ENCODE results near the gene DISC1.

Gene DISC1

DNA sequence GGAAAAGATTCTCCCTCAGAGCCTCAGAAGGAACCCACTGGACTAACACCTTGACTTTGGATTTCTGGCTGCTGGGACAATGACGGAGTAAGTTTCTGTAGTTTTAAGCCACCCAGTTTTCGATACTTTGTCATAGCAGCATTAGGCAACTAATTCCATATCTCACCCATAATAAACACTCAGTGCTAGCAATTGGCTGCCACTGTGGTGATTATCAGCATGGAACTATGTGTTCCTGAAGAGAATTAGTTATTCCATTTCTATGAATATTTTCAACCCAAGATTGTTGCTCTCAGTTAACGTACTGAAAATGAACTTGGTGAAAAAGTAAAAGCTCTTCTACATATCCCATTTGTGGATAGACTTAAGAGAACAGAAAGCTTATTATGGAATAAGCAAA, 299.3 kb downstream of the DISC1 start:
- TF ChIP-seq CTCF (IDR thresholded peaks at IDR 0.05) = no peak

DNA sequence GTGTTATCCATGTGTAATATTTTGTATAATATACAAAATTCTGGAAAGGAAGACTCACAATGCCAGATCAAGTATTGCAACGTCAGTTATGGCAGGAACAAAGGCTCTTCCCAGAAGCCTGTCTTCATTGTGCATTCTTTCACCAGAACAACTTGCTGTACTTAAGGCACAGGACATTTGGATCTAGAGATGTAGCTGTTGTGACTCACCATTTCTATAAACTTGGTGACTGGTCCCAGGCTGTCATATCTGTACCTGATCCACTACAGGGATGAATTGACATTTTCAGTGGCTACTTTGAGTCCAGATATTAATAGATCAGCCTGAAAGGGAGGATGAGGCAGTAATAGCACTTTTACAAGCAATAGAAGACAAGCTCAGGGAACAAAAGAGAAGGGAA, 299.8 kb downstream of the DISC1 start:
- no peak for TF ChIP-seq CTCF (IDR thresholded peaks at IDR 0.05)

- TF ChIP-seq CTCF (IDR thresholded peaks at IDR 0.05) = no peak
Measured at GRCh38 chr1:231926933-231927332, 300.3 kb downstream of the DISC1 start.

- no peak for TF ChIP-seq CTCF (IDR thresholded peaks at IDR 0.05)
Measured at GRCh38 chr1:231927431-231927830, 300.8 kb downstream of the DISC1 start.

DNA sequence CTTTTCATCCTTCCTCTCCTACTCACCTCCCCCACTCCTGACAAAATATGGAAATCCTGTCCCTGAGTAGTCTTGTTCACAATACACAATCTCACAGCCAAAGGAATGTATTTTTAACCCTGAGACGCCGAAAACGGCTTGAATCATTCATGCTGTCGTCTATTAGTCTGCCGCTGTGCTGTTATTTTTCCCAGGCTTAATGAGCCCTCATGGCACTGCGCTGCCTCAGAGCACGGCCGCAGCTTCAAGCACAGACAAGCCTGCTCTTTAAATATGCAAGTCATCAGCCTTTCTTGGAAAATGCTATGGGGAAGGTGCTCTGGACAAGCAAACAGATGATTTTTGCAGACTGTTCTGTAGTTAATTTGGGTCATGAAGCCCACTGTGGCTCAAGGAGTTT, 302.7 kb downstream of the DISC1 start:
- TF ChIP-seq CTCF (IDR thresholded peaks at IDR 0.05) = no peak

DNA sequence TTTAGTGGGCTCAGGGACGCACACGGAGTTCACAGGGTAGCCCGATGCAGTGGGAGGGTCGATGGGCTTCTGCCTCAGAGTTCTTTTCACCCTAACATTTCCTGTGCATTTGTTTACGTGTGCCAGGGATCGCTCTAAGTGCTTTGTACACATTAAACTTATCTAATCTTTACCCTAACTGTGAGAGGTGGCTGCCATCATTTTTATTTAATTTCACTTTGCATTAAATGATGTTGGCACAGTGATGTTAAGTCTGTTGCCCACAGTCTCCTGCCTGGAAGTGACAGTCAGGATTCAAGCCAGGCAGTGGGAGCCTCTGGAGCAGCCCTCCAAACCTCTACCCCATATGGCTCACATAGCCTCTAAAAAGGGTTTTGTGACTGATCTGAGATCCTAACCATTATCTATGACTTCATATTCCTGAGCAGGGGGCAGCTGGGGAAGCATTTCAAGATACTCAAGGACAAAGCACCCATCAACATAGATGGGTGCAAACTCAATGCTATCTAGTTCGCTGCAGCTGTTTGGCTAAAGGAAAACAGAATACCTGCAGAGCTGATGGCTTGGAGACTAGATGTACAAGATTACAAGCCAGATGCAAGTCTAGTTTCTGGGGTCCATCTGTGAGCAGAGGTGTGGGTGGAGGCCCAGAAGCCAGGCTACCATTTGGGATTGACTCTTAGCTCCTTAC, 303.8 kb downstream of the DISC1 start:
- TF ChIP-seq CTCF (IDR thresholded peaks at IDR 0.05) = no peak

DNA sequence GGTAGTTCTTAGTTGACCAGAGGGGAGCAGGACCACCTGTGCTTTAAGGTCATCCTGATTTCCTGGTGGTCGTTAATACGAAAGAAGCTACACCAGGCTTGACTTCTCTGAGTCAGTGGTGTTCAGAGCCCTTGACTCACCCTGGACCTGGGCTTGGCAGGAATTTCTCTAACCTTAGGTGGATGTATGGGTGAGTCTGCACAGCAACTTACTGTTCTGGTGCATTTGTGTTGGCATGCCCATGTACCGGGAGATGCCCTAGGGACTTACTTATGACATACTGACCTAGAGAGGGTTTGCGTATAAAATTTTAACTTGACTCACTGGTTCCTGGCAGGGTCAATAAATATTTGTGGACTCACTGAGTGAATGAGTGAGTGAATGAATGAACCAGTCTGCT, 304.6 kb downstream of the DISC1 start:
- TF ChIP-seq CTCF (IDR thresholded peaks at IDR 0.05) = no peak

Measured in LNCAP (cell line).